Measurements from ENCODE around the gene KEAP1. TPM values are rescaled to one million over a fixed set of nuclear protein-coding genes. Genes with fewer than 3 reads are reported as not detected.

KEAP1 gene
- total RNA-seq, 1 donor from 2014 or later: 53.5 TPM

DNA sequence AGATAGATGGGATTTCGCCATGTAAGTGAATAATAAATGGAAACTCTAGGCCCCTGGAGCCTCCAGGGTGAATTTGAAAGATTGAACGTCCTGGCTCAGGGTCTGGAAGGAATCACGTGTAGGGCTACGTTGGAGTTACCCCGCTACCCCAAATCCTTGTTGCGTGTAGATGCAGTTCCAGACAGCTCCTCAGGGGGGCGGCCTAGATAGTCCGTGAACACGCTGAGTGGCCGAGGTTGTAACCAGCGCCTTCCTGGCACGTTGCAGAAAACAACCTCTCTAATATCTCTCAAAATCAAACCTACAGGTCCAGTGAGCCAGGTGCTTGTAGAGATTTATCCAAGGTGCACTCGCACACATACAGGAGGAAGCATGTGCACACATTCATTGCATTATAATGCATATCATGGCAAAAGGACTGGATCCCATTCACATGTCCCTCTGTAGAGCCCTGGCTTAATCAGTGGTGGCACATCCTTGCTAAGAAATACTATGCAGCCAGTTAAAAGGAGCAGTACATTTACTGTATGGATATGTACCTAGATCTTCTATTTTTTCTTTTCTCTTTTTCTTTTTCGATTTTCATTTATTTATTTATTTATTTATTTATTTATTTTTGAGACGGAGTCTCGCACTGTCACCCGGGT lies 2.5 kb upstream of the KEAP1 start:
- Histone ChIP-seq H3K9me3 (no peaks in the 10 kb centered on the region), H3K36me3 (no peaks in the 10 kb centered on the region), H3K27me3 (no peaks in the 10 kb centered on the region), H3K4me1 (peaks cover 21% of the 10 kb centered on the region), H3K4me3 (no peak overlapping the region), H3K27ac (no peak overlapping the region)
- DNase-seq (ENCODE audit: extremely low spot score in 2 of 2): peak in 1 of 2 donors; percentile 64
- intact Hi-C loops (cut with DNase I): no loop called here
- TF ChIP-seq POLR2AphosphoS5 (IDR thresholded peaks at IDR 0.05; ENCODE audit: insufficient read depth in 1 of 2, low read depth in 1 of 2) (no peak), POLR2A (IDR thresholded peaks at IDR 0.05) (no peak)
- TF ChIP-seq, protein P1, sequence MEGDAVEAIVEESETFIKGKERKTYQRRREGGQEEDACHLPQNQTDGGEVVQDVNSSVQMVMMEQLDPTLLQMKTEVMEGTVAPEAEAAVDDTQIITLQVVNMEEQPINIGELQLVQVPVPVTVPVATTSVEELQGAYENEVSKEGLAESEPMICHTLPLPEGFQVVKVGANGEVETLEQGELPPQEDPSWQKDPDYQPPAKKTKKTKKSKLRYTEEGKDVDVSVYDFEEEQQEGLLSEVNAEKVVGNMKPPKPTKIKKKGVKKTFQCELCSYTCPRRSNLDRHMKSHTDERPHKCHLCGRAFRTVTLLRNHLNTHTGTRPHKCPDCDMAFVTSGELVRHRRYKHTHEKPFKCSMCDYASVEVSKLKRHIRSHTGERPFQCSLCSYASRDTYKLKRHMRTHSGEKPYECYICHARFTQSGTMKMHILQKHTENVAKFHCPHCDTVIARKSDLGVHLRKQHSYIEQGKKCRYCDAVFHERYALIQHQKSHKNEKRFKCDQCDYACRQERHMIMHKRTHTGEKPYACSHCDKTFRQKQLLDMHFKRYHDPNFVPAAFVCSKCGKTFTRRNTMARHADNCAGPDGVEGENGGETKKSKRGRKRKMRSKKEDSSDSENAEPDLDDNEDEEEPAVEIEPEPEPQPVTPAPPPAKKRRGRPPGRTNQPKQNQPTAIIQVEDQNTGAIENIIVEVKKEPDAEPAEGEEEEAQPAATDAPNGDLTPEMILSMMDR (IDR thresholded peaks at IDR 0.05): peak in 2 of 3 experiments; percentile 39 to 59

GRCh38 chr19:10502524-10503001 lies 593 bp downstream of the KEAP1 start:
- Histone ChIP-seq H3K27ac (peak overlapping the region; percentile 94), H3K4me1 (peaks cover 44% of the 10 kb centered on the region), H3K27me3 (no peaks in the 10 kb centered on the region), H3K9me3 (no peaks in the 10 kb centered on the region), H3K4me3 (peak overlapping the region; percentile 76 to 89), H3K36me3 (peaks cover 0 to 13% of the 10 kb centered on the region in 2 donors)
- peak in 1 of 2 donors; percentile 85 for DNase-seq (ENCODE audit: extremely low spot score in 2 of 2)
- peak in 1 of 2 donors; percentile 22 for TF ChIP-seq POLR2AphosphoS5 (IDR thresholded peaks at IDR 0.05; ENCODE audit: insufficient read depth in 1 of 2, low read depth in 1 of 2)
- TF ChIP-seq POLR2A (IDR thresholded peaks at IDR 0.05): peak in 1 of 2 donors; percentile 39
- TF ChIP-seq, protein P1 (IDR thresholded peaks at IDR 0.05): no peak
- intact Hi-C loops (cut with DNase I): loop anchor here (2.0 kb wide), 1 partner anchor 62 kb away; no protein-coding TSS in a partner anchor

GRCh38 chr19:10501971-10502523 lies 1.1 kb downstream of the KEAP1 start:
- TF ChIP-seq POLR2AphosphoS5 (IDR thresholded peaks at IDR 0.05; ENCODE audit: insufficient read depth in 1 of 2, low read depth in 1 of 2): peak in 1 of 2 donors; percentile 65
- TF ChIP-seq, protein P1 (IDR thresholded peaks at IDR 0.05): no peak

GRCh38 chr19:10500247-10500592 lies 2.9 kb downstream of the KEAP1 start:
- peak in 1 of 2 donors; percentile 69 for DNase-seq (ENCODE audit: extremely low spot score in 2 of 2)
- TF ChIP-seq POLR2AphosphoS5 (IDR thresholded peaks at IDR 0.05; ENCODE audit: insufficient read depth in 1 of 2, low read depth in 1 of 2) (no peak), POLR2A (IDR thresholded peaks at IDR 0.05) (no peak)
- H3K27me3 ChIP-seq: no peaks in the 10 kb centered on the region
- intact Hi-C loops (cut with DNase I): no loop called here
- H3K27ac ChIP-seq: peak overlapping the region; percentile 94
- no peak overlapping the region for H3K4me3 ChIP-seq
- H3K36me3 ChIP-seq: peaks cover 0 to 25% of the 10 kb centered on the region in 2 donors
- no peaks in the 10 kb centered on the region for H3K9me3 ChIP-seq
- peaks cover 48% of the 10 kb centered on the region for H3K4me1 ChIP-seq

More at GRCh38 chr19:10501971-10502523, 1.1 kb downstream of the KEAP1 start:
- intact Hi-C loops (cut with DNase I): loop anchor here (2.0 kb wide), 1 partner anchor 63 kb away; no protein-coding TSS in a partner anchor
- DNase-seq (ENCODE audit: extremely low spot score in 2 of 2): peak in 1 of 2 donors; percentile 86
- Histone ChIP-seq H3K4me3 (peak overlapping the region; percentile 76 to 89), H3K9me3 (no peaks in the 10 kb centered on the region), H3K4me1 (peaks cover 48% of the 10 kb centered on the region), H3K27me3 (no peaks in the 10 kb centered on the region), H3K27ac (peak overlapping the region; percentile 94), H3K36me3 (peaks cover 0 to 13% of the 10 kb centered on the region in 2 donors)

GRCh38 chr19:10499550-10500246 lies 3.5 kb downstream of the KEAP1 start:
- TF ChIP-seq, protein P1 (IDR thresholded peaks at IDR 0.05): no peak
- TF ChIP-seq POLR2AphosphoS5 (IDR thresholded peaks at IDR 0.05; ENCODE audit: insufficient read depth in 1 of 2, low read depth in 1 of 2) (no peak), POLR2A (IDR thresholded peaks at IDR 0.05) (no peak)
- DNase-seq (ENCODE audit: extremely low spot score in 2 of 2): peak in 1 of 2 donors; percentile 69
- H3K27ac ChIP-seq: peak overlapping the region; percentile 94
- no peaks in the 10 kb centered on the region for H3K27me3 ChIP-seq
- H3K9me3 ChIP-seq: no peaks in the 10 kb centered on the region
- intact Hi-C loops (cut with DNase I): no loop called here
- no peak overlapping the region for H3K4me3 ChIP-seq
- peaks cover 48% of the 10 kb centered on the region for H3K4me1 ChIP-seq
- H3K36me3 ChIP-seq: peaks cover 0 to 30% of the 10 kb centered on the region in 2 donors

All from vagina (tissue), 2 donors.